Stimulated activated CD8-positive, alpha-beta memory T cell treated with anti-CD3 and anti-CD28 coated beads, Interleukin-7, amount 100 ng/mL, for 24 hours (primary cell): Measurements from ENCODE around the gene UBE2S.

Experiments
- DNase-seq: peaks from one replicate; pipeline ENCODE4 v3.0.0-alpha.2; 2020; ENCODE audit warnings: low read depth

Gene UBE2S

DNA sequence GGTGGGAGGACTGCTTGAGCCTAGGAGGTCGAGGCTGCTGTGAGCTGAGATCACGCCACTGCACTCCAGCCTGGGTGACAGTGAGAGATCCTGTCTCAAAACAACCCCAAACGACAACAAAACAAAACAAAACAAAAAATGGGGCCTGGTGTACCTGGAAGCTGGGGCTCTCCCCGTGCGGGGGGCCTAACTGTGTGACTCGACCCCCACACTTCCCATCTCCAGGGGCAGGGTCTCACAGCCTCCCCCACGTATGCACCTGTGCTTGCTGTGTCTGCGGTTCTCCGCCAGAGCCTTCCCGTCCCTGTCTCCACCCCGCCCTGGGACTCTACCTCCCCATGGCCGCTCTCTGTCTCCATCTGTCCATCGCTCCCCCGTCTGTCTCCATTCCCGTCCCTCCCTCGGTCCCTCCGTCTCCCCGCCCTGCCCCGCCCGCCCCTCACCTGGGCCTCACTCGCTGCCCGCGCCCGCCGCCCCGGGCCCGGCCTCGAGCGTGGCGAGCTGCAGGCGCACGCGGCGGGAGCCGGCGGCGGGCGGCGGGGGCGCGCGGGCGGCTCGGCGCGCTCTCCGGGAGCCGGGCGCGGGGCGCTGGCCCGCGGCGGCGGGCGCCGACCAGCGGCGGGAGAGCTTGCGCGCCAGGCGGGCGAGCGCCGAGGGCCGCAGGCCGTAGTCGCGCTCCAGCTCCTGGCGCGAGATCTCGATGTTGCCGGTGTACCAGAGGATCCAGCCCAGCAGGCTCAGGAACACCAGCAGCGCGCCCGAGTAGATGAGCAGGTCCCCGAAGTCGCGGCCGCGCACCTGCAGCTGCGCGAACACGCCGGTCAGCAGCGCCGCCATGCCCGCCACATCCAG, 24.1 kb downstream of the UBE2S start:
- no peak for DNase-seq

DNA sequence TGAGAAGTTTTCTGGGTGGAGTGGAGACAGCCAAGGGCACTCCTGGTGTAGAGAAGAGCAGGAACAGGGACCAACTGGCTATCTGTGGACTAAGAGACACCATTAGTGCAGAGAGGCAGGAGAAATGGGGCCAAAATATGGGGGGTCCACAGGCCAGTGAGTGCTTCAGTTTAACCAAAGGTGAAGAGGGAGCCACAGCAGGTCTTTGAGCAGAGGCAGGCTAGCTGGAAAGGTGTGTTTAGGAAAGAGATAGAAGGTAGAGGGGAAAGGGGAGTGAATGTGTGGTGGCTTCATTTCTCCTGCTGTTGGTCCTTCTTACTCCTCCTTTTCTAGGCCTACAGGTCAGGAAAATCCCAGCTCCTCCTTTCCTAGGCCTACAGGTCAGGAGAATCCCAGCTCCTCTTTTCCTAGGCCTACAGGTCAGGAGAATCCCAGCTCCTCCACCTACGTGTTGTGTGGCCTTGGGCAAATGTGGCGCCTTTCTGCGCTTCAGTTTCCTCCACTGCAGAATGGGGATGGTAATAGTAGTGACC, 25.0 kb downstream of the UBE2S start:
- DNase-seq = no peak

DNA sequence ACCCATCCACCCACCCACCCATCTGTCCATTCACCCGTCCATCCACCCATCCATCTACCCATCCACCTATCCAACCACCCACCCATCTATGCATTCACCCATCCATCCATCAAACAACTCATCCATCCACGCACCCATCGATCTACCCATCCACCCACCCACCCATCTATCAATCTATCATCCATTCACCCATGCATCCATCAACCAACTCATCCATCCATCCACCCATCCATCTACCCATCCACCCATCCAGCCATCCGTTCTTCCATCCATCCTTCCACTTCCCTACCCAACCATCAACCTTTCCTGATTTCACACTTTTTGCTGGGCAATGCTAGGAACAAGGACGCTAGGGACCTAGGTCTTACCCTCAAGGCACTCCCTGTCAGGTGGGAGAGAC, 25.6 kb downstream of the UBE2S start:
- no peak for DNase-seq

DNA sequence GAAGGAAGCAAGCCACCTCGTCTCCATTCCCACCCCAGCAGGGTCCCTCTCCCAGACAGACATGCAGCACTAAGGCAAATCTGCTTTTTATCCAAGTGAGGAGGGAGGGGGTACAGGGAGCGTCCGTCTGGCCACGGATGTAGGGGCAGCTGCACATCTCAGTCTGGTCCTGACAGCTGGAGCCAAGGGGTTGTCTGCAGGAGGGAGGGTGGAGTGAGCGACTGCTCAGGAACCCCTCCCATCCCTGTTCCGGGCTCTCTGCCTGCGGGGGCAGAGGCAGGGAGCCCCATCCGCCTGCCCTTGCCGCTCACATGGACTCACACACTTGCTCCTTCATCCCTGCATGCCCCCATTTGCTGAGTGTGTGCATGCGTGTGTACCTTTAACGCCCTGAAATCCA, 28.4 kb downstream of the UBE2S start:
- DNase-seq = no peak

DNA sequence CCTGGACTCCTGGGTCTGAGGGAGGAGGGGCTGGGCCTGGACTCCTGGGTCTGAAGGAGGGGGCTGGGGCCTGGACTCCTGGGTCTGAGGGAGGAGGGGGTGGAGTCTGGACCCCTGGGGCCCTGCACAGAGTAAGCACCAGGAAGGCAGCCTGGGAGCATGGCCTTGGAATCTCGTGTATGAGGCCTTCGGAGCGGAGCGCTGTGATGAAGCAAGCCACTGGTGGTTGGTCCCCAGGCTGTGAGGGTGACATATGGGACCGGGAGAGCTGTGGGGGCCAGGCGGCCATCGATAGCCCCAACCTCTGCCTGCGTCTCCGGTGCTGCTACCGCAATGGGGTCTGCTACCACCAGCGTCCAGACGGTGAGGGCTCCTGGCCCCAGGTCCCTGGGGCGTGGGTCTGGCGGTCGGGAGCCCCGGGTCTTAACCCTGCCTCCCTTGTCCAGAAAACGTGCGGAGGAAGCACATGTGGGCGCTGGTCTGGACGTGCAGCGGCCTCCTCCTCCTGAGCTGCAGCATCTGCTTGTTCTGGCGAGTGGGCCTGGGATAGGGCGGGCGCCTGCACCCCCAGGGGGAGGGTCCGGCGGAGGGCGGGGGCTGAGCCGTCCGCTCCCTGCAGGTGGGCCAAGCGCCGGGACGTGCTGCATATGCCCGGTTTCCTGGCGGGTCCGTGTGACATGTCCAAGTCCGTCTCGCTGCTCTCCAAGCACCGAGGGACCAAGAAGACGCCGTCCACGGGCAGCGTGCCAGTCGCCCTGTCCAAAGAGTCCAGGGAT, 30.0 kb downstream of the UBE2S start:
- no peak for DNase-seq

DNA sequence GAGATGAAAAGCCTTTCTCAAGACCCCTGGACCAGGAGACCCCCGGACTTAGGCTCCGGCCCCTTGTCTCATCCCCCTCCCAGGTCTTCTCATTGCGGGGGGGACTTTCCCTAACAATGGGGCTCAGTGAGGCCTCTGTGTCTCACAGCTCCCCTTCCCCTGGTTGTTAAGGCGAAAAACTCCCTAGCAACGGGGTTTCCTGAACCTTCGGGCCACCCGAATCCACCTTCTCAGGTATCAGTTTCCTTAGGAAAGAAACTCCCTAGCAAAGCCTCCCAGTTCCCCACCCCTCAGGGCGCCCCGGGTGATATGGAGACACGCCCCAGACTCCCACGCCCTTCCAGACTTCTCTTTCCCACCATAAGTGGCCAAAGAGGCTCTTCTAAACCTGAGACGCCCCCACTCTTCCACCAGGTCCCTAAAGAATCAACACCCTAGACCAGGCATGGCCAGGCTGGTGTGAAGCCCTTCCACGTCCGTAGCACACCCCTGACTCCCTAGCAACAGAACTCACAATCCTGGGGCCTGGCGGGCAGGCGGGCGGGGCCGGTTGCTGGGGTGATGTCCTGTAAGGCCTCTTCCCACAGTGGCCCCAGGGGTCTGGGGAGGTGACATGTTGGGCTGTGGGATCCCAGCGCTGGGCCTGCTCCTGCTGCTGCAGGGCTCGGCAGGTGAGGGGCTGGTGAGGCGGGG, 31.2 kb downstream of the UBE2S start, which contains the start of gene TMEM190:
TSS of gene TMEM190 (plus strand) at position 586 of the 693 bp plus-strand sequence. CDS start at position 614, 28 bp downstream.
- no peak for DNase-seq

DNA sequence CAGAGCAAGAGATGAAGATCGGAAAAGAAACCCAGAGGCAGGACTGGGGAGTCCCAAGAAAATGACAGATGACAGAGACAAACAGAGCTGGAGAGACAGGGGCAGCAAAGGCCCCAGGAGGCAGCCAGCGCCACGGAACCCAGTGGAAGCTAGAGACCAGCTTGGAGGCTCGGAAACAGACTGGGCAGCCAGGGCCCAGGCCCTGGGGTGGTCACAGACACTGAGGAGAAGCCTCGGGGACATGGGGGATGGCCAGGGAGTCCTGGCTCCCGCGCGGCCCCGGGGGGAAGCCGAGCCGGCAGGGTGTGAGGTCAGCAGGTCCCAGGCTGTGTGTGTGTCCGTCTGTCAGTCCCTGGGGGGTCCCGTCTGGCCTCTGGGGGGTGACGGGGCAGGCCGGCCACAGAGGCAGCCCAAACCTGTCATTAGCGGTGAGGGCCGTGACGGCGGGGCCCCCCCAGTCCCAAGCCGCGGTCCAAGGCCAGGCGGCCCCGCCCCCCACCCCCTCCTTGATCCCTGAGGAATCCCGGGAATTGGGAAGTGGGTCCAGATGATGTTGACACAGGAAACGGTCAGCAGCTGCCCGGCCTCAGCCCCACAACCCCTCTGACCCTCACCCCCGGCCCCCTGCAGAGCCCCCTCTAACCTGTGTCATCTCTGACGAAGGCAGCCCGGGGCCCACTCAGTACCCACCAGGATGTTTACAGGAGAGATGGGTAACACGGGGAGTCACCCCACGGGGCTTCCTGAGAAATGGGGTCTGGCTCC, 33.4 kb downstream of the UBE2S start:
- no peak for DNase-seq

DNA sequence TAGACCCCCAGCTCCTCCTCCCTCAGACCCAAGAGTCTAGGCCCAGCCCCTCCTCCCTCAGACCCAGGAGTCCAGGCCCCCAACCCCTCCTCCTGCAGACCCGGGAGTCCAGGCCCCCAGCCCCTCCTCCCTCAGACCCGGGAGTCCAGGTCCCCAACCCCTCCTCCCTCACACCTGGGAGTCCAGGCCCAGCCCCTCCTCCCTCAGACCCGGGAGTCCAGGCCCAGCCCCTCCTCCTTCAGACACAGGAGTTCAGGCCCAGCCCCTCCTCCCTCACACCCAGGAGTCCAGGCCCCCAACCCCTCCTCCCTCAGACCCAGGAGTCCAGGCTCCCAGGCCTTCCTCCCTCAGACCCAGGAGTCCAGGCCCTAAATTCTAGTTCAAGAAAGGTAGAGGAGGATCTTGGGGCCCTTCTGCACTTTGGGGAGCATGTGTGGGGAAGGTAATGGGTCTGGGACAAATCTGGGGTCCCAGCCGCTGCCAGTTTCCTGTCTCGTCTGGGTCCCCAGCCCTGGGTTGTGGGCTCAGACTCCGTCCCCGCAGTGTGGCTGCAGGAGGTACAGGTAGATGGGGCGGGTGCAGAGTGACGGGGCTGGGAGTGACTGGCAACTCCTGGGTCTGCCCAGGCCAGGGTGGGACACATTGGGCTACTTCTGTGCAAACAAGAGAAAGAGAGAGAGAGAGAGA, 34.1 kb downstream of the UBE2S start:
- DNase-seq = no peak

DNA sequence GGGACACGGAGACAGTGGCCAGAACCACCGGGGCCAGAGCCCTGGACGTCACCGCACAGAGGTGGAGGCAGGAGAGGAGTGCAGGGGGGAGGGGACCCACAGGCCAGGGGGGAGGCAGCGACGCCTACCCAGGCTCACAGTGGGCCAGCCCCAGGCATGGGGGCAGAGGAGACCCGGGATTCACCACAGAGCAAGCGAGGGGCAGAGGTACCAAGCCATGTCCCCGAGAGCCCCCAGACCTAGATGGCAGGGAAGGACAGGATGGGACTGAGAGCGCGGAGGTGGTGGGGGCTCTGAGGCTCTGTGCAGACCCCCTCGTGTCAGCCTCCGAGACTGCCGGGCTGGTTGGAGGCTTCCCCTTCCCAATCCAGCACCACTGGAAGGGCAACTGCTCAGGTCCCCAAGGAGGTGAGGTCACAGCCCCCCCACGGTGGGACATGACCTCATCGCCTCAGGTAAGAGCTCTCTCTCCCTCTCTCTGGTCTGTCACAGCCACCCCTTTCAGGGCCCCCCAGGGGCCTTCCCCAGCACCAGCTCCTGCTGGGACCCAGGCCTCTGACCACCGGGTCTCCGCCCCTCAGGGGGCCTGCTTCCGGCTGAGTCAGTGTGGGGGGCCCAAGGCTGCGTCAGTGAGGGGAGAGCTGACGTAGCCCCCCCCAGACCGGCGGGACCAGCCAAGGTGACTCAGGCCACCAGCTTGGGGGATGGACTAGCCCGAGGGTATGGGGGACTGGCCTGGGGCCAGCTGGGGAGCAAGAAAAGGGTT, 35.1 kb downstream of the UBE2S start:
- DNase-seq = no peak

DNA sequence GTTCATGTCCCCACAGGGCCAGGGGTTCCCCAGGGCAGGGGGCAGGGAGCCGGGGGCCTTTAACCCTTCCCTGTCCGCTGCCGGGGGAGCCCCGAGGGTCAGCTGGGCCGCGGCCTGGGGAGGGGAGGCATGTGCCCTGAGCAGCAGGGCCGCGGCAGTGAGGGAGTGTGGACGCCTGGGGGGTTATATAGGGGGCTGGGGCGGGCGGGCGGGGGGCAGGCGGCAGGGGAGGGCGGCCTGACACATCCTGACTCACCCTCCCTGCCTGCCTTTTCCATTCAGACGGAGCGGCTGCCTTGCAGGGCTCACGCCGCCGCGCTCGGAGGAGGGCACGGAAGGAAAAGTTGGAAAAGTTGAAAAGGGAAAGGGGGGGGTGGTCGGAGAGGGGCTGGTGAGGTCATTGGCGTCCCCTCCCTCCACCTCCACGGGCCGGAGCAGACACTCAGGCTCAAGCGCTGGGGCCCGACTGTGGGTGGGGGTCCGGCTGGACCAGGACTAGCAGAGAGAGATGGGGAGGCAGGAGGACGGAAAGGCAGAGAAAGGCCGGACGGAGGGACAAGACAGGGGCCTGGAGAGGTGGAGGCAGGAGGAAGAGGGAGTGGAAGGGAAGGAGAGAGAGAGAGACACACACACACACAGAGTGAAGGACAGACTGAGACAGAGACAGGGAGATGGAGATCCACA, 37.1 kb downstream of the UBE2S start, which contains the start of gene IL11:
TSS of gene IL11 (minus strand) at position 159 of the 684 bp plus-strand sequence. CDS start at position 6, 153 bp downstream.
- DNase-seq = no peak

DNA sequence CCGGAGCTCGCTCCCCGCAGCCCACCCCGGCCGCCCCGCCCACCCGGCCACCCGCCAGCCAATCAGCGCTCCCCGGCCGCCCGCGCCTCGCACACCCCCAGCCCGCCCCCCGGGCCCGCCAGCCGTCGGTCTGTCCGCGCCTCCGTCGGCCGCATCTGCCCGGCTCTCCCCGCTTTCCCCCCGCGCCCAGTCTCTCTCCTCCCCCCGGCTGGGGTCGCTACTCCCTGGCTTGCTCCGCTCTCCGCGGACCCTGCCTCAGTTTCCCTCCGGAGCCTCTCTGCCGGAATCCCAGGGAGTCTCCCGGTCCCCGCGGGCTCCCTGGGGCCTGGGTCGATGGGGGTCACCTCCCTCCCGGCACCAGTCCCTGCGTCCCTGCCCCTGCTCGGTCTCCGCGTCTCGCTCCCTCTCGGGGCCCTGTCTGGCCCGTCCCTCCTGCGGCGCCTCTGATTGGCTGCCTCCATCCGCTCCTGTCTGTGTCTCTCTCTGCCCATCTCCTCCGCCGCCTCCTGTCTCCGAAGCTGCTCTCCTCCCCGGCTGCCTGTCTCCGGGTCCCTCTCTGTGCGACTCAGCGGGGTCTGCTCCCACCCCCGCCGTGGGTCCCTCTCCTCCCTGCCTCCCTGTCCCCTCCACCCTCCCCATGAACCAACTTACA, 37.8 kb downstream of the UBE2S start:
- no peak for DNase-seq

DNA sequence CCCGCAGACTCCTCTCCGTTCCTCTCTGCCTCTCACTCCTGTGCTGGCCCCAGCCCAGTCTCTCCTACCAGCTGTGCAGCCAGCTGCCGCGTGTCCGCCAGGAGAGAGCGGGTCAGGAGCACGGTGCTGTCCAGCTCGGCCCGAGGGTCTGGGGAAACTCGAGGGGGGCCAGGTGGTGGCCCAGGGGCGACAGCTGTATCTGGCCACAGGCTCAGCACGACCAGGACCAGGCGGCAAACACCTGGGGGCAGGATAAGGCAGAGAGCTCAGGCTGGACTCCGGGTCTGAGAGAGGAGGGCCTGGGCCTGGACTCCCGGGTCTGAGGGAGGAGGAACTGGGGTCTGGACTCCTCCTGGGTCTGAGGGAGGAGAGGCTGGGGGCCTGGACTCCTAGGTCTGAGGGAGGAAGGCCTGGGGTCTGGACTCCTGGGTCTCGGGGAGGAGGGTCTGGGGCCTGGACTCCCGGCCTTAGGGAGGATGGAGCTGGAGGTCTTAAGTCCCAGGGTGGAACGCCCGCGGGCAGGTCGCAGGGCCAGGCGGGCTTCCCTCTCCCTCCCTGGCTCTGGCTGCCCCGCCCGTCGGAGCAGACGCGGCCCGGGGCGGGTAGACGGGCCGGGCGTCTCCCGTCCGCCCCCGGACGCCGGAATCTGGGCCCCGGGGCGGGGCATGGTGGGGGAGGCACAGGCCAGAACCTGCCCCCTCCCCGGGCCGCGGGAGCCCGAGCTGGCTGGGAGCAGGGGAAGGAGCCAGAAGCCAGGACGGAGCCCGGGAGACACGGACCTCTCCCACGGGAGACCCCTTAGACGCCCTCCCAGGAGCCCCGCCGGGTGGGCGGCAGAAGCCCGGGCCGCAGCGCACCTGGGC, 38.7 kb downstream of the UBE2S start:
- DNase-seq = no peak

DNA sequence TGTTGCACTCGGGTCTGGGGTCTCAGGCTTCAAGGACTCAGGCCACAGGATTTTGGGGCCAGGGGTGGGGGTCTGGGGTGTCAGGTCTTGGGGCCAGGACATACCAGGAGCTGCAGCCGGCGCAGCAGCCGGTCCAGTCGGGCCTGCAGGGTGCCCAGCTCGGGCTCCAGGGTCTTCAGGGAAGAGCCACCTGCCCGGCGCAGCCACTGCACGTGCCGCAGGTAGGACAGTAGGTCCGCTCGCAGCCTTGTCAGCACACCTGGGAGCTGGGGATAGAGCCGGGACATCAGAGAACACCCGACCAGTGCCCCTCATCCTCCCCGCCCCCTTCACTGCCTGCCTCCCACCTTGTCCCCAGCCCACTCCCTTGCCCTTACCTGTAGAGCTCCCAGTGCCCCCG, 39.5 kb downstream of the UBE2S start:
- no peak for DNase-seq

DNA sequence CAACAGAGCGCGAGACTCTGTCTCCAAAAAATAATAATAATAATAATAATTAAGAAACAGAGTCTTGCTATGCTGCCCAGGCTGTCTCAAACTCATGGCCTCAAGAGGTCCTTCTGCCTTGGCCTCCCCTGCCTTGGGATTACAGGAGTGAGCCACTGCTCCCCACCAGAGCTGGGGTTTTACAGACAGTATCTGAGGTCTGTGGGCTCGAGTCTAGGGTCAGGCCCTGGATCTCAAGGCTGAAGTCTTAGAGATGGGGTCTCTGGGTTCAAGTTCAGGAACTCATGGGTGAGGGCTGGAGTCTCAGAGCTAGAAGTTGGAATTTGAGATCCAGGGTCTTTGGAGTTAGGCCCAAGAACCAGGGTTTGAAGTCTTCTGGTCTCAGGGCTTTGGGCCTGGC, 40.8 kb downstream of the UBE2S start:
- DNase-seq = no peak

DNA sequence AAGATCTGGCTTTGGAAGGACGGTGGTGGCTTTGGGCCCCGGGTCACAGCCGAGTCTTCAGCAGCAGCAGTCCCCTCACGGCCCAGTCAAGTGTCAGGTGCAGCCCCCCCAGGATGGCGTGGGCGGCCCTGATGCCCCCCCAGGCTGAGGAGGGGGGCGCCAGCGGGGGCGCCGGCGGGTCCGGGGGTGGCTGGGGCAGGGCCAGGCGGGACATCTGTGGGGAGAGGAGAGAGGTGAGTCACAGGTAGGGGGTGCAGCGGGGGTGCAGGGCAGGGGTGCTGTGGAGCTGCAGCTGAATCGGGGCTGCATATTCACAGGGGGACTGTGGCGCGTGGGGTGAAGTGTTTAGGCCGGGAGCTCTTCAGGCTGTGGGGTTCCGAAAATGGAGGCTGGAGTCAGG, 41.6 kb downstream of the UBE2S start:
- no peak for DNase-seq

DNA sequence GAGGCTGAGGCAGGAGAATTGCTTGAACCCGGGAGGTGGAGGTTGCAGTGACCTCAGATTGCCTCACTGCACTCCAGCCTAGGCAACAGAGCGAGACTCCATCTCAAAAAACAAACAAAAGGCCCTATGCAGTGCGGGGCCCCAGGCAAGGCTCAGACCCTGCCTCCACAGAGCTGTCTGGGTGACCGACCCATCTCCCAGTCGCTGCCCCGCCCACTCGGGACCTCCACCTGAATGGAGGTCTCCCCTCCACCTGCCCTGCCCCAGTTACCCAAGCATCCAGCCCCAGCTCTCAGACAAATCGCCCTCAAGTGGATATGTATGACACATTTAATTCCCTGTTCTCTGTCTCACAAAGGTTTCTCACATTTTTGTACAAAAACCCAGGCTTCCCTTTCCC, 42.3 kb downstream of the UBE2S start:
- no peak for DNase-seq

DNA sequence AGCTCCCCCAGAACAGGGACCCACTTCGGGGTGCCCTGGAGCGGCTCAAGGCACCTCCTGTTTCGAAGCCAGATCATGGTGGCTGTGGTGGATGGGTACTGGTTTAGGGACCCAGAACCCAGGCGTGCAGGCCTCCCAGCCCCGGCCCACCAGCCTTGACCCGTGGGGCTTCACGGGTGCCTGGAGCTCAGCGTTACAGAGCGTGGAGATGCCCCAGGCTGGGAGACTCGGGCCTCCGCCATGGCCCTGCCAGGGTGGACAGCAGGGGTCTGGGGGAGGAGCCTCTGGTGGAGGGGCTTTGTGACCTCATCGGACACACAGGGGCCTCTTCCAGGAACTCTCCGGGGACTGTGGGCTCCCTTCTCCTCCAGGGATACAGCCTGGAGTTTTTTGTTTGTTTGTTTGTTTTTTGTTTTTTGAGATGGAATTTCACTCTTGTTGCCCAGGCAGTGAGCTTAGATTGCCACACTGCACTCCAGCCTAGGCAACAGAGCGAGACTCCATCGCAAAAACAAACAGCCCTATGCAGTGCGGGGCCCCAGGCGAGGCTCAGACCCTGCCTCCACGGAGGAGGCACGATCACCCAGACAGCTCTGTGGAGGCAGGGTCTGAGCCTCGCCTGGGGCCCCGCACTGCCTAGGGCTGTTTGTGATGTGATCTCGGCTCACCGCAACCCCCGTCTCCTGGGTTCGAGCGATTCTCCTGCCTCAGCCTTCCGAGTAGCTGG, 44.4 kb downstream of the UBE2S start, which contains the start of gene GARIN5B:
TSS of gene GARIN5B (minus strand) at position 271 of the 727 bp plus-strand sequence. CDS start at position 77, 194 bp downstream.
- no peak for DNase-seq
